Measurements from ENCODE around the gene LRRC2. TPM values are rescaled to one million over a fixed set of nuclear protein-coding genes. Genes with fewer than 3 reads are reported as not detected.

Gene LRRC2
- total RNA-seq, 1 experiment from 2014 or later, result 2.6 TPM

DNA sequence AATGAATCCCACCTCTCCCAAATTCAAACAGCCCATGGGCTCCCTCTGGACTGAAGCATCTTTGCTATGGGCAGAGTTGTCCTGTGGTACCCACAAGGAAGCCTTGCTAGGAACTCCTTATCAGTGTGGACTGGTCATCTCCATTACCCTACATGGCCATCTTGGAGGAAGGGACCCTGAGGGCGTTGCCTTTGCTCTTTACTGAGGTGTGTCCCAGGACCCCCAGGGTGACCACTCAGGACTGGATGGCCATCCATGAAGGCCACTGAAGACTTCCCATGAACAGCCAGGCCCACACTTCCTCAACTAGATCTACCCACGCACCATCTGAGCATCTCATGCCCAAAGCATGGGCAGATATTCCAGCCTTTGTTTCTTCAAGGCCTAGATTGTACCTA lies 48.3 kb downstream of the LRRC2 start:
- TF ChIP-seq, protein P1, sequence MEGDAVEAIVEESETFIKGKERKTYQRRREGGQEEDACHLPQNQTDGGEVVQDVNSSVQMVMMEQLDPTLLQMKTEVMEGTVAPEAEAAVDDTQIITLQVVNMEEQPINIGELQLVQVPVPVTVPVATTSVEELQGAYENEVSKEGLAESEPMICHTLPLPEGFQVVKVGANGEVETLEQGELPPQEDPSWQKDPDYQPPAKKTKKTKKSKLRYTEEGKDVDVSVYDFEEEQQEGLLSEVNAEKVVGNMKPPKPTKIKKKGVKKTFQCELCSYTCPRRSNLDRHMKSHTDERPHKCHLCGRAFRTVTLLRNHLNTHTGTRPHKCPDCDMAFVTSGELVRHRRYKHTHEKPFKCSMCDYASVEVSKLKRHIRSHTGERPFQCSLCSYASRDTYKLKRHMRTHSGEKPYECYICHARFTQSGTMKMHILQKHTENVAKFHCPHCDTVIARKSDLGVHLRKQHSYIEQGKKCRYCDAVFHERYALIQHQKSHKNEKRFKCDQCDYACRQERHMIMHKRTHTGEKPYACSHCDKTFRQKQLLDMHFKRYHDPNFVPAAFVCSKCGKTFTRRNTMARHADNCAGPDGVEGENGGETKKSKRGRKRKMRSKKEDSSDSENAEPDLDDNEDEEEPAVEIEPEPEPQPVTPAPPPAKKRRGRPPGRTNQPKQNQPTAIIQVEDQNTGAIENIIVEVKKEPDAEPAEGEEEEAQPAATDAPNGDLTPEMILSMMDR (conservative IDR thresholded peaks at IDR 0.05), result no peak
- Histone ChIP-seq H3K56ac (ENCODE audit: insufficient read length, low read depth, low read length) (no peak overlapping the region), H2BK120ac (ENCODE audit: low read depth, low read length, poor library complexity, severe bottlenecking) (no peak overlapping the region), H3K4ac (ENCODE audit: low read depth, low read length) (no peak overlapping the region), H2BK5ac (ENCODE audit: insufficient read length, low read length) (no peak overlapping the region), H3K23me2 (ENCODE audit: insufficient read length, low read depth, low read length, poor library complexity, severe bottlenecking) (no peaks in the 10 kb centered on the region), H3K27ac (ENCODE audit: insufficient read length, low read depth, low read length) (no peak overlapping the region), H3K79me1 (ENCODE audit: insufficient read depth, low read depth, low read length, poor library complexity, severe bottlenecking) (no peaks in the 10 kb centered on the region), H4K5ac (ENCODE audit: insufficient read length, low read depth, low read length) (no peak overlapping the region), H2BK12ac (ENCODE audit: insufficient read length, low read depth, low read length) (no peak overlapping the region), H2BK20ac (ENCODE audit: low read depth, low read length, poor library complexity, severe bottlenecking) (no peak overlapping the region), H3K4me1 (ENCODE audit: insufficient read depth, low read length) (no peaks in the 10 kb centered on the region), H3K9me3 (ENCODE audit: control insufficient read depth, low read depth, low read length) (no peaks in the 10 kb centered on the region), H3K14ac (ENCODE audit: insufficient read depth, low read length) (no peak overlapping the region), H4K91ac (ENCODE audit: insufficient read length, low read depth, low read length) (no peak overlapping the region), H4K8ac (replicated peaks; ENCODE audit: insufficient read length, low read depth, low read length) (no peak overlapping the region), H2AFZ (ENCODE audit: low read length) (no peak overlapping the region), H2BK15ac (ENCODE audit: low read depth, low read length) (no peak overlapping the region), H3K18ac (ENCODE audit: insufficient read length, low read depth, low read length) (no peak overlapping the region), H4K20me1 (ENCODE audit: control insufficient read depth, insufficient read depth, insufficient read length) (no peaks in the 10 kb centered on the region), H3K4me2 (ENCODE audit: insufficient read depth, insufficient read length, low read length) (no peak overlapping the region), H3K79me2 (ENCODE audit: insufficient read depth, low read length) (no peaks in the 10 kb centered on the region), H3K9ac (ENCODE audit: extremely low read depth, insufficient read length, low read length) (no peak overlapping the region), H3K23ac (ENCODE audit: insufficient read length, low read depth, low read length) (no peak overlapping the region), H3K27me3 (ENCODE audit: insufficient read depth, low read length) (no peaks in the 10 kb centered on the region), H2AK5ac (ENCODE audit: insufficient read length, low read length) (no peak overlapping the region), H3T11ph (ENCODE audit: low read length) (no peak overlapping the region)
- no CpG with 5 or more reads among the region's 2 CpGs for WGBS (ENCODE audit: extremely low coverage, insufficient read length, low lambda C conversion rate)
- no peak overlapping the region for H3K27ac Mint-ChIP-seq
- H3K4me3 Mint-ChIP-seq, result no peak overlapping the region
- H3K9me3 Mint-ChIP-seq, result no peaks in the 10 kb centered on the region
- no peak for DNase-seq
- H3K27me3 Mint-ChIP-seq (ENCODE audit: low read depth), result no peaks in the 10 kb centered on the region
- 0 out of 7 replicates have a peak, but pooled peaks cover 0 to 3% (median 0%) of the 10 kb centered on the region in 3 experiments for H3K36me3 Mint-ChIP-seq (ENCODE audit: insufficient read depth in 1 of 3, low read depth in 3 of 3)
- H3K4me1 Mint-ChIP-seq, result peaks cover 7% of the 10 kb centered on the region in 2 experiments; a peak in 3 of 4 replicates
